HPDE6-E6E7 (cell line): Measurements from ENCODE around the gene RSF1.

Source experiments
- DNase-seq: peaks from one replicate; pipeline ENCODE4 v3.0.0; 2011; ENCODE audit warnings: missing footprints; ENCODE audit errors: extremely low spot score

The RSF1 gene

DNA sequence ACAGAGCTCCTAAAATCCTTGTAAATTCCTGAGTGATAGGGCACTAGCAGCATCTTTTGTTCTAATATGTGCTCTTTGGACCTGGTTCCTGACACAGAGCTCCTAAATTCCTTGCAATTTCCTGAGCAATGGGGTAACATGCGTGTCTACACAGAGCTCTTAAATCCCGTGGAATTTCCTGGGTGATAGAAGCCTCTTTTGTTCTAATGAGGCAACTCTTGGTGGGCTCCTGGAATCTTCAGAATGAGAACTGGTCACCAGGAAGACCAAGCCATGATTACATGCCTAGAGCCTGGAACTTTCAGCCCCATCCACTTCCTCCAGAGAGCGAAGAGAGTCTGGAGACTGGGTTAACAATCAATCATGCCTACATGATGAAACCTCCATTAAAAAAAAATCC lies 19.0 kb downstream of the RSF1 start:
- DNase-seq = no peak

GRCh38 chr11:77800449-77800848 lies 20.1 kb downstream of the RSF1 start:
- DNase-seq = no peak

DNA sequence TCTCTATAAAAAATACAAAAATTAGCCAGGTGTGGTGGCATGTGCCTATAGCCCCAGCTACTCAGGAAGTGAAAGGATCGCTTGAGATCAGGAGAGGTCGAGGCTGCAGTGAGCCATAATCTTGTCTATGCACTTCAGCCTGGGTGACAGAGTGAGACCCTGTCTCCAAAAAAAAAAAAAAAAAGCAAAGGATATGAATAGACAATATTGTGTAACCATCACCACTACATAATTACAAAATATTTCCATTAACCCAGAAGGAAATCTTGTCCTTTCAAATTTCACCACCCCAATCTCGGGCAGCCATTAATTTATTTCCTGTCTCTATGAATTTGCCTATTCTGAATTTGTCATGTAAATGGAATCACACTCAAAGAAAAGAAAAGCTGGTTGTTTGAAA lies 21.2 kb downstream of the RSF1 start:
- no peak for DNase-seq

DNA sequence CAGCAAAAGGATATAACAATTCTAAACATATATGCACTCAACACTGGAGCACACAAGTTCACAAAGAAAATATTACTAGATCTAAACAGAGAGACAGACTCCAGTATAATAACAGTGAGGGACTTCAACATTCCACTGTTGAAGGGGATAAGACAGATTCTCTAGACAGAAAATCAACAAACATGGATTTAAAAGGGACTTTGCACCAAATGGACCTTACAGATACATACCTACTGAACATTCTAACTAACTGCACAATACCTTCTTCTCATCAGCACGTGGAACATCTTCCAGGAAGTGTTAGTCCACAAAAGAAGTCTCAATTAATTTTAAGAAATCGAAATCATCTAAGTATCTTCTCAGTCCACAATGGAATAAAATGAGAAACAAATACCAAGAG lies 26.6 kb downstream of the RSF1 start:
- DNase-seq = no peak

DNA sequence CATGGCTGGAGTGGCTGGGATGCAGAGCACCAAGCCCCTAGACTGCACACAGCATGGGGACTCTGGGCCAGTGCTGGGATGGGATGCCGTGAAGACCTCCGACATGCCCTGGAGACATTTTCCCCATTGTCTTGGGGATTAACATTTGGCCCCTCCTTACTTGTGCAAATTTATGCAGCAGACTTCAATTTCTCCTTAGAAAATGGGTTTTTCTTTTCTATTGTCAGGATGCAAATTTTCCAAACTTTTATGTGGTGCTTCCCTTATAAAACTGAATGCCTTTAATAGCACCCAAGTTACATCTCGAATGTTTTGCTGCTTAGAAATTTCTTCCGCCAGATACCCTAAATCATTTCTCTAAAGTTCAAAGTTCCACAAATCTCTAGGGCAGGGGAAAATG lies 29.2 kb downstream of the RSF1 start:
- no peak for DNase-seq

DNA sequence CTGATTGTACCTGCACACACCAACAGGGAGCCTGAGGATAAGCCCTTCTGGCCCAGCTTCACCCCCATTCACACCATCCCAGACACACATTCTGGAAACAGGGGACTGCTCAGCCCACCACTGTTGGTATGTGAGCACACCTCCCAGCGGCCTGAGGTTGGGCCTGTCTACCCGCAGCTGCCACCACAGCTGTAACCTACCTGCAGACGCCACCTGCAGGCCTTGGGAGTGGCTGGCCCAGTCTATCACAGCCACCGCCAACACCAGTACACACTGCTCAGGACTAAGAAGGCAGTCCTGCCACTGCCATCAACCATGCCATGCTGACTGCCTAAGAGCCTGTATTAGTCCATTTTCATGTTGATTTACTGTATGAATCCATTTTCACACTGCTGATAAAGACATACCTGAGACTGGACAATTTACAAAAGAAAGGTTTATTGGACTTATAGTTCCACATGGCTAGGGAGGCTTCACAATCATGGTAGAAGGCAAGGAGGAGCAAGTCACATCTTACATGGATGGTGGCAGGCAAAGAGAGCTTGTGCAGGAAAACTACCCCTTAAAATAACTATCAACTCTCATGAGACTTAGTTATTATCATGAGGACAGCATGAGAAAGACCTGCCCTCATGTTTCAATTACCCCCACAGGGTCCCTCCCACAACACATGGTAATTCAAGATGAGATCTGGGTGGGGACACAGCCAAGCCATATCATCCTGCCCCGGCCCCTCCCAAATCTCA lies 30.6 kb downstream of the RSF1 start:
- DNase-seq = no peak

GRCh38 chr11:77789061-77789730 lies 31.3 kb downstream of the RSF1 start:
- DNase-seq = no peak

DNA sequence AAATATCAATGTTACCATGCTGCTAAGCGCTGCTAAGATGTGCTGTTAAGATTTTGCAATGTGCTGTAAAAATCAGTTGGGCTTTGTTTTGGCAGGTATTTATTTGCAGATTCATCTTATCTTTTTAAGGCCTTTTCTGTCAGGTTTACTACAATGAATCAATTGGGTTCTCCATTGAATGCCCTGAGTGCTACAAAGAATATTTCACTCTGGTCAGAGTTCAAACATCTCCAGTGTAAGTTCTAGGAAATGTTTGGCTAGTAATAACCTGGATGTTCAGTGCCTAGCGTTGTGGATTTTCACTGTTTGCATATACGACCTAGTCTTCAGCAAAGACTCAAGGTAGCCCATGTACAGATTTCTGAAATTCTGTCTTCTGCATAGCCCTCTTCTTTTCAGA lies 36.0 kb downstream of the RSF1 start:
- DNase-seq = no peak

GRCh38 chr11:77783025-77783424 lies 37.5 kb downstream of the RSF1 start:
- no peak for DNase-seq

DNA sequence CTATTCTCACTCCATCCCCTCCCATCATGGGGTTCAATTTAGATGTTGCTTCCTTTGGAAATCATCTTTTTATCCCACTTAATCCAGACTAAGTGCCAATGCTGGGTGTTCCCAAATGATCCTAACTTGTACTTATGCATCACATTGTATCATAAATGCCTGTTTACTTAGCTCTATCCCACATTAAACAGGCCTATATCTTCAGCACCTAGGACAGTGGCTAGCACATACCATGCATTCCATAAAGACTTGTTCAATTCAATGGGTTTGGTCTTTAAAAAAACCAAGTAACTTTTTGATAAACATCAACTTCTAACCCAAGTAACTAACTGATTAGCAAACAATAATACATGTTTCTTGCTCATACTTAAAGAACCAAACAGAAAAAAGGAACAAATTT lies 40.6 kb downstream of the RSF1 start:
- no peak for DNase-seq

DNA sequence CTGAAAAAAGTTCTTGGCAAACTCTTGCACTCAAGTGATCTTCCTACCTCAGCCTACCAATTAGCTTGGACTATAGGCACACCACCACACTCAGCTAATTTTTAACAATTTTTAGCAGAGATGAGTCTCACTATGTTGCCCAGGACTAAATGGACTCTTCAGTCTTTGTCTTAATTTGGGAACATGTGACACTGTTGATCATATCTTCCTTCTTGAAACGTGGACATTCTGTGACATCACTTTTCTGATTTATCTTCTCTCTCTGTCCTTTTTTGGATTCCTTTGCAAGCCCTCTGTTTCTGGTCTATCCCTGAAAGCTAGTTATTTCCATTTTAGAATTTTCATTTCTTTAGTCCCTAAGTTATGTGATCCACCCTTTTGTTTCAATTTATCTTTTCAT lies 42.0 kb downstream of the RSF1 start:
- DNase-seq = no peak

- DNase-seq = no peak
These were observed 42.4 kb downstream of the RSF1 start for GRCh38 chr11:77778118-77778517.

- no peak for DNase-seq
These were observed 44.1 kb downstream of the RSF1 start for GRCh38 chr11:77776455-77776854.

GRCh38 chr11:77775936-77776335 lies 44.6 kb downstream of the RSF1 start:
- no peak for DNase-seq

GRCh38 chr11:77771135-77771534 lies 49.4 kb downstream of the RSF1 start:
- DNase-seq = no peak

GRCh38 chr11:77770629-77771028 lies 49.9 kb downstream of the RSF1 start:
- DNase-seq = no peak

GRCh38 chr11:77762426-77762825 lies 58.1 kb downstream of the RSF1 start:
- no peak for DNase-seq

DNA sequence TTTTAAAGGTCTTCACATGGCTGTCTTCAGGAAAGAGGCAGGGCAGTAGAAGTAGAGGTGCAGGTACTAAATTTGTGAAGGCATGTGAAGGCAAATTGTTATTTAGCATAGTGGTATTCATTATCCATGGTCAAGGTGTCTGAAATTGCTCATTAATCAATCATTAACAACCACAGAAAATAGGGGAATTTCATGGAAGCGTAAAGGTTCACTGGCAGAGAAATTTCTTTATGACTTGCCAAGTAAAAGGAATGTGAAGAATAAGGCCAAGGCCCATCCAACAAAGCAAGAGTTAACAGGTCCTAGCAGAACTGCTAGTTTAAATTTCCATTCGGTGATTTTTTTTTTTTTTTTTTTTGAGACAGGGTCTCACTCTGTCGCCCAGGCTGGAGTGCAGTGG lies 59.0 kb downstream of the RSF1 start:
- no peak for DNase-seq

- DNase-seq = no peak
These were observed 62.2 kb downstream of the RSF1 start for GRCh38 chr11:77758331-77758730.

DNA sequence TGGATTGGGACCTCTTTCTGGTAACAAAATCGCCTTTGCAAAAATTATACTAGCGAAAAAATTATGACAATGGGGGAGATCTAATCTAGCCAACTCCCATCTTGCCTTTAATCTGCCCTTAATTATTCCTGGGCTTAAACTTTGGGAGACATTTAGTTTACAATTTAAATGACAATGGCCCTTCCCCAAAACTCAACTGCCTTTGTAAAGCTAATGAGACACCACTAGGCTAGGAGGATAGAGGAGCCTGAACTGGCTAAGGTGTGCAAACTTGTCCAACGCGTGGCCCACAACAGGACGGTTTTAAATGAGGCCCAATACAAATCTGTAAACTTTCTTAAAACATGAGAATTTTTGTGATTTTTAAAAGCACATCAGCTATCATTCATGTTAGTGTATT lies 67.3 kb downstream of the RSF1 start:
- no peak for DNase-seq

DNA sequence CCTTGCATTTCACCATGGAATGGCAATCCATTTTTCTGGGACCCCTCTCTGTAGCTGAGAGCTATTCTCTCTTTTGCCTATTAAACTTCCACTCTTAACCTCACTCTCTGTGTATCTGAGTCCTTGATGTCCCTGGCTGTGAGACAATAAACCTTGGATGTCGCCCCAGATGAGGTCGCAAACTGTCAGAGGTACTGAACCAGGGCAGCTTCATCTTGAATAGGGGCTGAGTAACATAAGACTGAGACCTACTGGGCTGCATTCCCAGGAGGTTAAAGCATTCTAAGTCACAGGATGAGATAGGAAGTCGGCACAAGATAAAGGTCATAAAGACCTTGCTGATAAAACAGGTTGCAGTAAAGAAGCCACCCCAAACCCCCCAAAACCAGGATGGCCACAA lies 68.0 kb downstream of the RSF1 start:
- no peak for DNase-seq

- no peak for DNase-seq
These were observed 69.9 kb downstream of the RSF1 start for GRCh38 chr11:77750394-77751156.

DNA sequence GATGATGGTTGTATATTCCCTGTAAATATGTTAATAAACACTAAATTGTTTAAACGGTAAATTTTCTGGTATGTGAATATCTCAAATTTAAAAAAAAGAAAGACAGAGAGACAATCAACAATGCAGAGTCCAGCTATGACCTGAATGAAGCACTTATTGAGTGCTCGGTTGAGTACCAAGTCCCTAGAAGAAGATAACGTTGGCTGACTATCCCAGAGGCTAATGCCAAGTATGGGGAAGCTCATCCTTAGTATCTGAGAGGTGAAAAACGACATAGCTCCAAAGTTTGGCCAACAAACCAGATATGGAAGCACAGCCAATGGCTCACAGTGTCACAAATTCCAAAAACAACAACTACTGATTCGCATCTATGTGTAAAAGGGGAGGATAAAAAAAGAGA lies 71.3 kb downstream of the RSF1 start:
- DNase-seq = no peak
